RWPE1 (cell line): ENCODE measurements around the gene CCDC6.
"Not testable (repeated sequence)": the region's sequence is repeated elsewhere in the genome, so short reads cannot be mapped to it uniquely, and the experiment has no call there.

Source experiments
- CTCF ChIA-PET: fragments of 350-600 bp; sonication (Branson Sonifier 250); formaldehyde crosslinking; extraction: SDS; loops from one replicate; lab custom pipeline; 2021; lab: Yijun Ruan, JAX
- POLR2A ChIA-PET: fragments of 400-600 bp; formaldehyde crosslinking; extraction: SDS; loops from one replicate; lab custom pipeline; 2020; ENCODE audit warnings: antibody characterized with exemption; ENCODE audit not compliant: low non-redundant PET; lab: Yijun Ruan, JAX
- DNase-seq: peaks from one replicate; pipeline ENCODE4 v3.0.0; 2012; ENCODE audit warnings: low spot score
- H3K27ac ChIP-seq: fragments of 450-650 bp; 2 replicates; pipeline ENCODE4 v1.5.1; 2017
- CTCF ChIP-seq: fragments of 450-650 bp; conservative IDR thresholded peaks from 2 replicates; pipeline ENCODE4 v1.5.1; 2017; ENCODE audit warnings: low read depth, mild to moderate bottlenecking

Gene CCDC6

GRCh38 chr10:59945590-59945989 is 39.2 kb upstream of the CCDC6 start:
- POLR2A ChIA-PET = no interaction called here
- CTCF ChIA-PET = no interaction called here
- H3K27ac ChIP-seq = no peak overlapping the region
- TF ChIP-seq CTCF = no peak
- DNase-seq = no peak

GRCh38 chr10:59944339-59944935 is 38.1 kb upstream of the CCDC6 start:
- H3K27ac ChIP-seq = no peak overlapping the region
- no peak for DNase-seq
- POLR2A ChIA-PET = no interaction called here
- no peak for TF ChIP-seq CTCF
- CTCF ChIA-PET = no interaction called here

- no peak for DNase-seq
- no peak overlapping the region for H3K27ac ChIP-seq
- TF ChIP-seq CTCF = no peak
- CTCF ChIA-PET = no interaction called here
- POLR2A ChIA-PET = no interaction called here
These were observed 36.2 kb upstream of the CCDC6 start for GRCh38 chr10:59942556-59942955.

GRCh38 chr10:59937720-59938119 is 31.4 kb upstream of the CCDC6 start:
- DNase-seq = no peak
- POLR2A ChIA-PET = no interaction called here
- CTCF ChIA-PET = interaction anchor here (0.6 kb wide), 1 partner anchor 73 kb away, joined by 3 read pairs; no protein-coding TSS in a partner anchor
- no peak for TF ChIP-seq CTCF
- H3K27ac ChIP-seq = no peak overlapping the region

GRCh38 chr10:59934701-59935100 is 28.3 kb upstream of the CCDC6 start:
- no peak for DNase-seq
- ChIA-PET POLR2A (no interaction called here), CTCF (no interaction called here)
- TF ChIP-seq CTCF = no peak
- no peak overlapping the region for H3K27ac ChIP-seq

- DNase-seq, POLR2A ChIA-PET, CTCF ChIA-PET, H3K27ac ChIP-seq: not testable (repeated sequence)
These were observed 24.6 kb upstream of the CCDC6 start for GRCh38 chr10:59930788-59931521.

- no peak overlapping the region for H3K27ac ChIP-seq
- no peak for DNase-seq
- POLR2A ChIA-PET = no interaction called here
- TF ChIP-seq CTCF = no peak
- CTCF ChIA-PET = no interaction called here
These were observed 19.7 kb upstream of the CCDC6 start for GRCh38 chr10:59926086-59926485.
